ENCODE data around the gene DHX34. TPM values are rescaled to one million over a fixed set of nuclear protein-coding genes. Genes with fewer than 3 reads are reported as not detected.

The DHX34 gene, protein sequence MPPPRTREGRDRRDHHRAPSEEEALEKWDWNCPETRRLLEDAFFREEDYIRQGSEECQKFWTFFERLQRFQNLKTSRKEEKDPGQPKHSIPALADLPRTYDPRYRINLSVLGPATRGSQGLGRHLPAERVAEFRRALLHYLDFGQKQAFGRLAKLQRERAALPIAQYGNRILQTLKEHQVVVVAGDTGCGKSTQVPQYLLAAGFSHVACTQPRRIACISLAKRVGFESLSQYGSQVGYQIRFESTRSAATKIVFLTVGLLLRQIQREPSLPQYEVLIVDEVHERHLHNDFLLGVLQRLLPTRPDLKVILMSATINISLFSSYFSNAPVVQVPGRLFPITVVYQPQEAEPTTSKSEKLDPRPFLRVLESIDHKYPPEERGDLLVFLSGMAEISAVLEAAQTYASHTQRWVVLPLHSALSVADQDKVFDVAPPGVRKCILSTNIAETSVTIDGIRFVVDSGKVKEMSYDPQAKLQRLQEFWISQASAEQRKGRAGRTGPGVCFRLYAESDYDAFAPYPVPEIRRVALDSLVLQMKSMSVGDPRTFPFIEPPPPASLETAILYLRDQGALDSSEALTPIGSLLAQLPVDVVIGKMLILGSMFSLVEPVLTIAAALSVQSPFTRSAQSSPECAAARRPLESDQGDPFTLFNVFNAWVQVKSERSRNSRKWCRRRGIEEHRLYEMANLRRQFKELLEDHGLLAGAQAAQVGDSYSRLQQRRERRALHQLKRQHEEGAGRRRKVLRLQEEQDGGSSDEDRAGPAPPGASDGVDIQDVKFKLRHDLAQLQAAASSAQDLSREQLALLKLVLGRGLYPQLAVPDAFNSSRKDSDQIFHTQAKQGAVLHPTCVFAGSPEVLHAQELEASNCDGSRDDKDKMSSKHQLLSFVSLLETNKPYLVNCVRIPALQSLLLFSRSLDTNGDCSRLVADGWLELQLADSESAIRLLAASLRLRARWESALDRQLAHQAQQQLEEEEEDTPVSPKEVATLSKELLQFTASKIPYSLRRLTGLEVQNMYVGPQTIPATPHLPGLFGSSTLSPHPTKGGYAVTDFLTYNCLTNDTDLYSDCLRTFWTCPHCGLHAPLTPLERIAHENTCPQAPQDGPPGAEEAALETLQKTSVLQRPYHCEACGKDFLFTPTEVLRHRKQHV
- 5.3 and 9.7 TPM in 2 replicates for total RNA-seq

DNA sequence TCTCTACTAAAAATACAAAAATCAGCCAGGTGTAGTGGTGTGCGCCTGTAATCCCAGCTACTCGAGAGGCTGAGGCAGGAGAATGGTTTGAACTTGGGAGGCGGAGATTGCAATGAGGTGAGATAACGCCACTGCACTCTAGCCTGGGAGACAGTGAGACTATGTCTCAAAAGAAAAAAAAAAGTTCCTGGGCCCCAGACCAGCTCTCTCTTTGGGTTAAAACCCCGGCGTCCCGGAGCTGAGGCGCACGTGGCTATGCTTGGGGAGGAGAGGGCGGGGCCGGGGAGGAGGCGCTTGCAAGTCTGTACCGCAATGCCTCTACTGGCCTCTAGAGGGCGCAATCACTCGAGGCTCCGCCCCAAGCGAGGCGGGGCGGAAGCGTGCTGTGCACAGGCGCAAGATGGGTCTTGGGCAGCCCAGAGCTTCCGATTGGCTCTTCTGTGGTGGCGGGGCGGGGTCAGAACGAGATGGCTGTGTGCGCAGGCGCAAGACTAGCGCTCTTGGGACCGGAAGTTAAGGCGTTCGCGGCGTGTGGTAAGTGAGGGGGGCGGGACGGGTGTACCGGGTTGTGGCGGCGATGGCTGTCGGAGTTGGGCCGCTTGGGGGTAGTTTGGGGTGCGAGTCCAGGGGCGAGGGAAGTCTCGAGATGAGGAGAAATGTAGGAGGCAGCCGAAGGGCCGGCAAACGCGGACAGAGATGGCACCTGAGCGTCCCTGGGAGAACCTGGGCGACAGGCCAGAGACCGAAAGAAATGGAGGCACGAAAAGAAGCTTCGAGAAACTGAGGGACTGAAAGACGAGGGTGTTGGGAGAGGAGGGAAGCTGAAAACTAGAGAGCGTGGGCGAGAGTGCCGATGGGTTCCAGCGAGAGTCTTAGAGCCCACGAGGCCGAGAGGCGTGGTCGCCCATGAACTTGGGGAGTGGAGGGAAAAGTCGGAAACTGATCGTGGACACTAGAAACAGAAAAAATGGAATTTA is at the start of gene DHX34:
TSS of gene DHX34 (plus strand) at position 497 of the 977 bp plus-strand sequence. CDS start 3,716 bp downstream, outside the sequence.

DNA sequence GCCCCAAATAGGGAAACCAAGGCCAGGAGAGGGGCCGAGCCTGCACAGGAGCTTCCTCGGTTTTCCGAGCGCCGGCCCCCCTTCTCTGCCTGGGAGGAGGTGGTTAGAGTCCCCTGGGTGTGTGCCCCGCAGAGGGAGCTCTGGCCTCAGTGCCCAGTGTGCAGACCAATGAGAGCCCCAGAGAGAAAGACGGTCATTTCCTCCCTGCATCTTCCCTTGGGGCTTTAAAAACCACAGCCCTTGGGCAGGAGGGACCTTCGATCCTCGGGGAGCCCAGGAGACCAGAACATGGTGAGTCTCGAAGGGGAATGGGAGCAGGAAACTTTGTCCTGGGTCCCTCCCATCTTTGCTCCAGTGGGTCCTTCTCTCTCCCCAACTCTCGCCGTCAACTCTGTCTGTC is 39.5 kb upstream of the DHX34 start, which contains the start of gene C5AR1:
TSS of gene C5AR1 (plus strand) at position 254 of the 400 bp plus-strand sequence. CDS start at position 289, 35 bp downstream.

DNA sequence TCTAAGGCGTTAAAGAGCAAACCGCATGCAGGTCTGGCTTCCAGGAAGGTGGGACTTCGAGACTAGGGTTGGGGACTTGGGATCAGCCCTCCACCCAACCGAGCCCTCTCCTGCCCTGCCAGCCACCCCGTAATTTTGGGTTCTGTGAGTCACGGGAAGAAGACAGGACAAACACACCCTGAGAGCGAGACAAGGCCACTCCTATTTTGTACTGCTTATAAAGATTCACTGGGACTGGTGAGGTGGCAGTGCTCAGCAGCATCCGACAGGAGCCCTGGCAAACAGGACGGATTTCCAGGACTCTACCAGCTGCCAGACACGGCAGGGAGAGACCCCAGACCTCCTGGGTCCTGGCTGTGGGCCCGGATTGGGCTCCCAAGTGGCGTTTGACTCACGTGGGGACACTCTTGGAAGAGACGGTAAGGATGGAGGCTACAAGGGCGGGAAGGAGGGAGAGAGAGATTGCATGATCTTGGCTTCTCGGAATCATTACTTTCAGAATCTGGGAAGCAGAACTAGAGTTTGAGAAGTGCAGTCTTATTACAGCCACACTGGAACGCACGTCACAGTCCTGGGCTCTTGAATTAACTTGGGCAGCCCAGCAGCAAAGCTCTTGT is 17.1 kb upstream of the DHX34 start, which contains the start of gene C5AR2:
TSS of gene C5AR2 (plus strand) at position 245 of the 617 bp plus-strand sequence. CDS start 8,625 bp downstream, outside the sequence.

GRCh38 chr19:47419030-47419783 is 70.1 kb downstream of the DHX34 start, which contains the start of gene MEIS3:
MEIS3 (minus strand) TSS chr19:47419527; CDS start chr19:47419081, 446 bp downstream.

Other genes with a start within 250 kb of the DHX34 start
- 7.4 and 17.5 TPM in 2 replicates for gene ZC3H4, start 235.5 kb upstream of the DHX34 start, total RNA-seq
- gene SAE1, start 218.5 kb upstream of the DHX34 start, total RNA-seq = 174 and 175 TPM in 2 replicates
- 19.9 and 22.2 TPM in 2 replicates for gene BBC3, start 118.1 kb upstream of the DHX34 start, total RNA-seq
- gene CCDC9, start 92.8 kb upstream of the DHX34 start, total RNA-seq = 6.2 and 8.2 TPM in 2 replicates
- 1.1 TPM in 2 replicates for gene INAFM1, start 74.4 kb upstream of the DHX34 start, total RNA-seq
- not detected in 2 replicates for gene C5AR1, start 39.5 kb upstream of the DHX34 start, total RNA-seq
- not detected in 2 replicates for gene C5AR2, start 17.1 kb upstream of the DHX34 start, total RNA-seq
- 0.13 and 0.65 TPM in 2 replicates for gene MEIS3, start 70.2 kb downstream of the DHX34 start, total RNA-seq
- gene SLC8A2, start 122.6 kb downstream of the DHX34 start, total RNA-seq = not detected in 2 replicates
- gene KPTN, start 134.9 kb downstream of the DHX34 start, total RNA-seq = 2.6 and 6.4 TPM in 2 replicates
- 56.2 and 69.7 TPM in 2 replicates for gene NAPA, start 165.7 kb downstream of the DHX34 start, total RNA-seq
- 0.49 and 0.50 TPM in 2 replicates for gene ZNF541, start 223.8 kb downstream of the DHX34 start, total RNA-seq

Measured in bladder microvascular endothelial cell (primary cell).